Spleen (tissue), 11 donors: Measurements from ENCODE around the gene GNG14. TPM values are rescaled to one million over a fixed set of nuclear protein-coding genes. Genes with fewer than 3 reads are reported as not detected.
A peak's percentile ranks its signal among the peaks of the same experiment; 100 is the strongest.
"Not testable (repeated sequence)": the region's sequence is repeated elsewhere in the genome, so short reads cannot be mapped to it uniquely, and the experiment has no call there.

Experiments
- DNase-seq: peaks from one replicate; pipeline ENCODE4 v3.0.0-alpha.2; 2020
- H3K27ac ChIP-seq, 8 donors: fragments of 200-600 bp; sonication (generic) in 7 of 8; 1 replicate in 4 of 8; 2 replicates in 4 of 8; pipeline versions ENCODE4 v1.5.0 to v1.8.0; 2016 to 2021; ENCODE audit warnings: inconsistent platforms in 4 of 8, mild to moderate bottlenecking in 4 of 8, moderate library complexity in 1 of 8
- H3K27me3 ChIP-seq, 7 donors: fragments of 200-600 bp; sonication (generic) in 6 of 7; replicated peaks in 1 of 7; 1 replicate in 4 of 7; 2 replicates in 3 of 7; pipeline versions ENCODE4 v1.5.0 to v1.8.0; 2016 to 2021; ENCODE audit warnings: inconsistent platforms in 3 of 7, mild to moderate bottlenecking in 1 of 7
- H3K36me3 ChIP-seq, 6 donors: fragments of 200-600 bp; sonication (generic) in 5 of 6; 1 replicate in 4 of 6; 2 replicates in 2 of 6; pipeline versions ENCODE4 v1.5.0 to v1.8.0; 2016 to 2021; ENCODE audit warnings: inconsistent platforms in 2 of 6
- H3K4me1 ChIP-seq, 6 donors: fragments of 200-600 bp; sonication (generic) in 5 of 6; 1 replicate in 3 of 6; 2 replicates in 3 of 6; pipeline versions ENCODE4 v1.5.0 to v1.8.0; 2016 to 2021; ENCODE audit warnings: inconsistent platforms in 3 of 6
- H3K4me3 ChIP-seq, 8 donors: fragments of 200-600 bp; sonication (generic) in 7 of 8; 1 replicate in 4 of 8; 2 replicates in 4 of 8; pipeline versions ENCODE4 v1.5.0 to v1.8.0; 2016 to 2021; ENCODE audit warnings: inconsistent platforms in 4 of 8, mild to moderate bottlenecking in 4 of 8, moderate library complexity in 2 of 8
- H3K9me3 ChIP-seq, 8 donors: fragments of 200-600 bp; sonication (generic) in 7 of 8; 1 replicate in 4 of 8; 2 replicates in 4 of 8; pipeline versions ENCODE4 v1.5.0 to v1.8.0; 2016 to 2021; ENCODE audit warnings: inconsistent platforms in 4 of 8
- CTCF ChIP-seq, 11 experiments: fragments of 200-600 bp in 7 of 11; fragments of 450-650 bp in 4 of 11; sonication (generic) in 4 of 11; IDR thresholded peaks in 8 of 11; conservative IDR thresholded peaks in 3 of 11; 1 replicate in 7 of 11; 2 replicates in 4 of 11; pipeline versions ENCODE4 v1.4.0 to v1.8.0; 2016 to 2021; ENCODE audit warnings: antibody characterized with exemption in 11 of 11, inconsistent platforms in 4 of 11, mild to moderate bottlenecking in 1 of 11
- POLR2A ChIP-seq, 3 donors: fragments of 450-650 bp; IDR thresholded peaks; one replicate each; pipeline ENCODE4 v1.5.1; 2017; ENCODE audit warnings: antibody characterized with exemption in 3 of 3, mild to moderate bottlenecking in 1 of 3
- POLR2AphosphoS5 ChIP-seq, 3 donors: sonication (generic); formaldehyde crosslinking; IDR thresholded peaks; one replicate each; pipeline ENCODE4 v1.5.1; 2017; ENCODE audit warnings: antibody characterized with exemption in 3 of 3
- WGBS, 5 donors: extraction: QIAGEN DNeasy Blood & Tissue Kit in 3 of 5; methylation state at CpG; one replicate each; pipeline versions ENCODE4 v1.1.5 to v1.1.7; 2013 to 2018; 5-methylcytosine and 5-hydroxymethylcytosine counted together
- intact Hi-C: fragments of 100-400 bp; cut with DNase I; formaldehyde crosslinking; loops from one replicate; pipeline ENCODE4 v1.15.0; 2023; ENCODE audit warnings: low total_unique reads
- polyA plus RNA-seq, 3 donors: library from polyadenylated mRNA; stranded (reverse); fragments of 200-250 nt; gene quantifications; one replicate each; pipeline ENCODE4 v1.2.1, GENCODE V29; 2013
- total RNA-seq, 7 donors: library from RNA; depleted of rRNA in 3 of 7; stranded (reverse); fragments of >200 nt in 3 of 7; fragmentation: NEBNext Ultra II Directional in 4 of 7; extraction: Animal tissue kit (Norgen Biotek cat#: 25700) in 4 of 7; gene quantifications; one replicate each; pipeline versions ENCODE4 v1.1.0 to v1.2.1, GENCODE V29; 2016 to 2021
- donor health status: healthy with polysubstance abuse.
- donor health status: DM: no; HTN: no; CAD: no; lungs with moderate emphysema.
- donor health status: DM: no; HTN: no; CAD: no.
- donor health status: Bipolar disorder and iron deficiency.
- donor health status: healthy.
- donor health status: DM: no; HTN: no; CAD: no.
- donor health status: DM: yes; HTN: yes; CAD: no.

GNG14 gene
- total and polyA plus RNA-seq, 10 donors = not detected

- 83 to 96% (median 89%) methylated on average over 1 of the region's 1 CpG for WGBS, 5 donors
- Histone ChIP-seq H3K27ac (no peak overlapping the region), H3K4me3 (peak overlapping the region; percentile 87 to 100 (median 97)), H3K9me3 (no peaks in the 10 kb centered on the region), H3K4me1 (peaks cover 8 to 38% (median 22%) of the 10 kb centered on the region in 6 donors), H3K36me3 (peaks cover 0 to 21% (median 4%) of the 10 kb centered on the region in 6 donors), H3K27me3 (no peaks in the 10 kb centered on the region)
- TF ChIP-seq POLR2AphosphoS5 (IDR thresholded peaks at IDR 0.05) (no peak), CTCF (IDR thresholded peaks at IDR 0.05 in 8 of 11, conservative IDR thresholded peaks at IDR 0.05 in 3 of 11) (no peak), POLR2A (IDR thresholded peaks at IDR 0.05) (no peak)
- DNase-seq = no peak
- intact Hi-C loops = no loop called here
These were observed 7.7 kb downstream of the GNG14 start for GRCh38 chr19:12695514-12695913.

GRCh38 chr19:12695997-12696365, 8.2 kb downstream of the GNG14 start:
- intact Hi-C loops = no loop called here
- peak overlapping the region in 6 of 8 donors; percentile 92 to 97 (median 95) for H3K27ac ChIP-seq
- WGBS, 5 donors = 0 to 38% (median 5%) methylated on average over 2 to 36 of the region's 36 CpGs

GRCh38 chr19:12696366-12697335, 8.9 kb downstream of the GNG14 start, which contains the start of gene FBXW9:
FBXW9 (minus strand) TSS chr19:12696631; CDS start chr19:12696581, 50 bp downstream.
- Histone ChIP-seq H3K27ac (peak within 1 kb of the TSS; percentile 88 to 97 (median 95)), H3K4me3 (peak within 1 kb of the TSS; percentile 87 to 100 (median 97)), H3K36me3 (peaks cover 0 to 32% (median 15%) of the 10 kb centered on the region in 6 donors), H3K9me3 (no peaks in the 10 kb centered on the region), H3K4me1 (peaks cover 8 to 38% (median 22%) of the 10 kb centered on the region in 6 donors), H3K27me3 (no peaks in the 10 kb centered on the region)
- DNase-seq = peak; percentile 97
- TF ChIP-seq CTCF (IDR thresholded peaks at IDR 0.05 in 8 of 11, conservative IDR thresholded peaks at IDR 0.05 in 3 of 11) (peak in 1 of 11 experiments; percentile 7), POLR2A (IDR thresholded peaks at IDR 0.05) (peak in 2 of 3 donors; percentile 2 to 69), POLR2AphosphoS5 (IDR thresholded peaks at IDR 0.05) (peak; percentile 93 to 98 (median 94))
- WGBS, 5 donors = 6 to 17% (median 6%) methylated on average over 24 to 59 of the region's 59 CpGs
- intact Hi-C loops = no loop called here

More at GRCh38 chr19:12695997-12696365, 8.2 kb downstream of the GNG14 start:
- Histone ChIP-seq H3K4me1 (peaks cover 8 to 38% (median 22%) of the 10 kb centered on the region in 6 donors), H3K4me3 (peak overlapping the region; percentile 87 to 100 (median 97)), H3K27me3 (no peaks in the 10 kb centered on the region), H3K36me3 (peaks cover 0 to 25% (median 8%) of the 10 kb centered on the region in 6 donors), H3K9me3 (no peaks in the 10 kb centered on the region)
- no peak for DNase-seq
- no peak for TF ChIP-seq CTCF (IDR thresholded peaks at IDR 0.05 in 8 of 11, conservative IDR thresholded peaks at IDR 0.05 in 3 of 11)
- no peak for TF ChIP-seq POLR2A (IDR thresholded peaks at IDR 0.05)
- TF ChIP-seq POLR2AphosphoS5 (IDR thresholded peaks at IDR 0.05) = no peak

GRCh38 chr19:12697425-12697824, 9.6 kb downstream of the GNG14 start:
- H3K9me3 ChIP-seq, DNase-seq, intact Hi-C loops, H3K27me3 ChIP-seq: not testable (repeated sequence)
- H3K4me3 ChIP-seq = peak overlapping the region in 1 of 8 donors; percentile 100
- H3K4me1 ChIP-seq = peaks cover 8 to 38% (median 22%) of the 10 kb centered on the region in 6 donors
- H3K27ac ChIP-seq = peak overlapping the region in 5 of 8 donors; percentile 92 to 97 (median 95)
- peaks cover 0 to 40% (median 23%) of the 10 kb centered on the region in 6 donors for H3K36me3 ChIP-seq
- WGBS, 5 donors = 95 to 98% (median 97%) methylated on average over 20 to 22 of the region's 22 CpGs
